SK-N-SH treated with all-trans-retinoic acid at 6 μM for 48 hours (cell line): Measurements from ENCODE around the gene R3HDM4.

Source experiments
- ATAC-seq: fragments of 200-7000 bp; cut with Tn5 transposase; 3 replicates; pipeline ENCODE4 v1.9.1; 2020; ENCODE audit warnings: mild to moderate bottlenecking, moderate library complexity
- BACH2 ChIP-seq: fragments of 250-450 bp; sonication (Bioruptor Pico); IDR thresholded peaks from 2 replicates; pipeline ENCODE4 v1.9.0; 2021; ENCODE audit warnings: mild to moderate bottlenecking, borderline replicate concordance
- CSRNP3 ChIP-seq: fragments of 250-450 bp; sonication (Bioruptor Pico); IDR thresholded peaks from 2 replicates; pipeline ENCODE4 v1.5.1; 2021; ENCODE audit warnings: mild to moderate bottlenecking, moderate library complexity
- ESRRG ChIP-seq: fragments of 250-450 bp; sonication (Bioruptor Pico); IDR thresholded peaks from 2 replicates; pipeline ENCODE4 v1.6.1; 2021; ENCODE audit warnings: mild to moderate bottlenecking
- GLIS3 ChIP-seq: fragments of 250-450 bp; sonication (Bioruptor Pico); IDR thresholded peaks from 2 replicates; pipeline ENCODE4 v1.5.0; 2020; ENCODE audit warnings: mild to moderate bottlenecking, moderate library complexity
- ISL1 ChIP-seq: fragments of 250-450 bp; sonication (Bioruptor Pico); IDR thresholded peaks from 2 replicates; pipeline ENCODE4 v2.1.2; 2022; ENCODE audit warnings: mild to moderate bottlenecking, moderate library complexity
- PATZ1 ChIP-seq: fragments of 250-450 bp; sonication (Bioruptor Pico); IDR thresholded peaks from 2 replicates; pipeline ENCODE4 v1.8.0; 2020; ENCODE audit warnings: mild to moderate bottlenecking, moderate library complexity, borderline replicate concordance
- POU6F1 ChIP-seq: fragments of 250-450 bp; sonication (Bioruptor Pico); IDR thresholded peaks from 2 replicates; pipeline ENCODE4 v1.8.0; 2021; ENCODE audit warnings: low read depth, mild to moderate bottlenecking, moderate library complexity, borderline replicate concordance
- PPARA ChIP-seq: fragments of 250-450 bp; sonication (Bioruptor Pico); IDR thresholded peaks from 2 replicates; pipeline ENCODE4 v1.5.0; 2020; ENCODE audit warnings: mild to moderate bottlenecking, borderline replicate concordance
- RARB ChIP-seq: fragments of 250-450 bp; sonication (Bioruptor Pico); IDR thresholded peaks from 2 replicates; pipeline ENCODE4 v1.8.0; 2021; ENCODE audit warnings: mild to moderate bottlenecking, moderate library complexity
- SNAI2 ChIP-seq: fragments of 250-450 bp; sonication (Bioruptor Pico); IDR thresholded peaks from 2 replicates; pipeline ENCODE4 v1.5.0; 2020; ENCODE audit warnings: mild to moderate bottlenecking, moderate library complexity
- TCF4 ChIP-seq: fragments of 250-450 bp; sonication (Bioruptor Pico); IDR thresholded peaks from 2 replicates; pipeline ENCODE4 v1.8.0; 2021; ENCODE audit warnings: mild to moderate bottlenecking, moderate library complexity, borderline replicate concordance
- TOX ChIP-seq: fragments of 250-450 bp; sonication (Bioruptor Pico); IDR thresholded peaks from 2 replicates; pipeline ENCODE4 v1.8.0; 2021; ENCODE audit warnings: mild to moderate bottlenecking, moderate library complexity, borderline replicate concordance
- ZFP3 ChIP-seq: fragments of 250-450 bp; sonication (Bioruptor Pico); IDR thresholded peaks from 2 replicates; pipeline ENCODE4 v1.5.0; 2020; ENCODE audit warnings: mild to moderate bottlenecking, moderate library complexity
- ZFP30 ChIP-seq: fragments of 450-650 bp; formaldehyde crosslinking; IDR thresholded peaks from 2 replicates; pipeline ENCODE4 v1.5.0; 2022; ENCODE audit warnings: mild to moderate bottlenecking, moderate library complexity
- ZNF565 ChIP-seq: fragments of 450-650 bp; formaldehyde crosslinking; conservative IDR thresholded peaks from 2 replicates; pipeline ENCODE4 v1.5.0; 2020; ENCODE audit warnings: low read depth, mild to moderate bottlenecking, moderate library complexity
- ZNF70 ChIP-seq: fragments of 450-650 bp; formaldehyde crosslinking; IDR thresholded peaks from 2 replicates; pipeline ENCODE4 v1.5.0; 2020; ENCODE audit warnings: mild to moderate bottlenecking, moderate library complexity
- TF ChIP-seq, protein P1 (sequence below): fragments of 250-450 bp; sonication (Bioruptor Pico); IDR thresholded peaks from 2 replicates; pipeline ENCODE4 v1.5.0; 2020; ENCODE audit warnings: mild to moderate bottlenecking, moderate library complexity

The R3HDM4 gene

DNA sequence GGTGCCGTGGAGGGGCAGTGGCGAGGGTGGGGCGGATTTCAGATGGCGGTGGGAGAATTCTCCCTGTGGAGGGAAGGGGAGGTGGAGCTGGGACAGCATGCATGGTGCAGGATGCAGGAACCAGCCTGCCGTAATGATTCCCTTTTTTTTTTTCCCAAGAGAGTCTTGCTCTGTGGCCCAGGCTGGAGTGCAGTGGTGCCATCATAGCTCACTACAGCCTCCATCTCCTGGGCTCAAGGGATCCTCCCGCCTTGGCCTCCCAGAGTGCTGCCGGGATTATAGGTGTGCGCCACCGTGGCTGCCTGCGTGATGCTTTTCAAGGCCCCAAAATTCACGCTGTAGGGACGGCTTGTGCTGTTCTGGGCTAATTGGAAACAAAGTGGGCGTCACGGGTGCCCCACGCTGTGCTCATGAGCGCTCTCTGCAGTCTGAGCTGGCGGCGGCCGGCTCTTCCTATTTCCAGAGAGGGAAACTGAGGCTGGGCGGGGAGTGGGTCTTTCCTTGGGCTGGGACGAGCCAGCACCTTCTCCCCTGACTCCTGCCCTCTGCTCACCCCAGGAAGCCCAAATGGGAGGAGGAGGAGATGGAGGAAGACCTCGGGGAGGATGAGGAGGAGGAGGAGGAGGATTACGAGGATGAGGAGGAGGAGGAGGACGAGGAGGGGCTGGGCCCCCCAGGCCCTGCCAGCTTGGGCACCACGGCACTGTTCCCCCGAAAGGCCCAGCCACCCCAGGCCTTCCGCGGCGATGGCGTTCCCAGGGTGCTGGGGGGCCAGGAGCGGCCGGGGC, 19.0 kb upstream of the R3HDM4 start:
- TF ChIP-seq ISL1 (CRISPR knock-in tag) (no peak), ZNF565 (no peak), RARB (CRISPR knock-in tag) (no peak), ZFP30 (CRISPR knock-in tag) (no peak), CSRNP3 (CRISPR knock-in tag) (no peak), TCF4 (CRISPR knock-in tag) (no peak)
- no peak for ATAC-seq

- ATAC-seq: no peak
- TF ChIP-seq TOX (CRISPR knock-in tag) (no peak), ESRRG (CRISPR knock-in tag) (no peak), POU6F1 (CRISPR knock-in tag) (no peak), PATZ1 (CRISPR knock-in tag) (no peak)
These were observed 16.9 kb upstream of the R3HDM4 start for GRCh38 chr19:929891-930258.

GRCh38 chr19:929203-929890, 16.3 kb upstream of the R3HDM4 start:
- TF ChIP-seq POU6F1 (CRISPR knock-in tag) (no peak), ZFP30 (CRISPR knock-in tag) (no peak), ZNF565 (no peak), BACH2 (no peak), TOX (CRISPR knock-in tag) (no peak), CSRNP3 (CRISPR knock-in tag) (no peak), ZFP3 (CRISPR knock-in tag) (no peak)
- no peak for ATAC-seq

DNA sequence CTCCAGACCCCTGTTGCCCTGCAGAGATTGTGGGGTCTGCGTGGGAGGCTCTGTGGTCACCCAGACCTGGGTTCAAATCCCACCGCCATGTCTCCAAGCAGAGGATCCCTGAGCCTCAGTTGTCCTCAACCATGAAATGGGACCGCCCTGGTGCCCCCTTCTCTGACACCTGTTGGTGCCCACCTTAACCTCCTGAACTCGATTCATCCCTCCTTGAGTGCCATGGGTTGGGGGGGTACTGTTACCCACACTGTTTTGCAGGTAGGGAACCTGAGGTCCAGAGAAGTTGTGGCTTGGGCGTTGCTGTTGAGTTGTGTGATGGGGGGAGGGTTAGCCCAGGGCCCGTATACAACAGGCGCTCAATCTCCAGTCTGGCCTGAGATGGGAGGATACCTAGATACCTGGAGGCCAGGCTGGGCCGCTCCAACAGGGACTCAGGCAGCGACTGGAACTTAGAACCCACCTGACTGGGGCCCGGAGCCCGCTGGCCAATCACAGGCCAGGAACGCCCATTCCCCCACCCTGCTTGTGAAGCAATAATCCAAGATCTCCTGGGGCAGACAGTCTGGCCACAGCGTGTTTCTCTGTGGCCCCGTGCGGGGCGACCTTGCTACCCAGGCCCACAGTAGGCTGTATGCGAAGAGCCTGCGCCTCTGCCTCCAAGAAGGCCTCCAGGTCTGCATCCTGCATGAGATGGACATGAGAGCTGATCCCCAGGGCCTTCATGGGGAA, 15.6 kb upstream of the R3HDM4 start:
- no peak for ATAC-seq
- TF ChIP-seq GLIS3 (CRISPR knock-in tag) (no peak), POU6F1 (CRISPR knock-in tag) (no peak), PATZ1 (CRISPR knock-in tag) (no peak), TOX (CRISPR knock-in tag) (no peak), ESRRG (CRISPR knock-in tag) (no peak), SNAI2 (CRISPR knock-in tag) (no peak), PPARA (CRISPR knock-in tag) (no peak), TCF4 (CRISPR knock-in tag) (no peak), ZNF70 (no peak)
- TF ChIP-seq, protein P1, sequence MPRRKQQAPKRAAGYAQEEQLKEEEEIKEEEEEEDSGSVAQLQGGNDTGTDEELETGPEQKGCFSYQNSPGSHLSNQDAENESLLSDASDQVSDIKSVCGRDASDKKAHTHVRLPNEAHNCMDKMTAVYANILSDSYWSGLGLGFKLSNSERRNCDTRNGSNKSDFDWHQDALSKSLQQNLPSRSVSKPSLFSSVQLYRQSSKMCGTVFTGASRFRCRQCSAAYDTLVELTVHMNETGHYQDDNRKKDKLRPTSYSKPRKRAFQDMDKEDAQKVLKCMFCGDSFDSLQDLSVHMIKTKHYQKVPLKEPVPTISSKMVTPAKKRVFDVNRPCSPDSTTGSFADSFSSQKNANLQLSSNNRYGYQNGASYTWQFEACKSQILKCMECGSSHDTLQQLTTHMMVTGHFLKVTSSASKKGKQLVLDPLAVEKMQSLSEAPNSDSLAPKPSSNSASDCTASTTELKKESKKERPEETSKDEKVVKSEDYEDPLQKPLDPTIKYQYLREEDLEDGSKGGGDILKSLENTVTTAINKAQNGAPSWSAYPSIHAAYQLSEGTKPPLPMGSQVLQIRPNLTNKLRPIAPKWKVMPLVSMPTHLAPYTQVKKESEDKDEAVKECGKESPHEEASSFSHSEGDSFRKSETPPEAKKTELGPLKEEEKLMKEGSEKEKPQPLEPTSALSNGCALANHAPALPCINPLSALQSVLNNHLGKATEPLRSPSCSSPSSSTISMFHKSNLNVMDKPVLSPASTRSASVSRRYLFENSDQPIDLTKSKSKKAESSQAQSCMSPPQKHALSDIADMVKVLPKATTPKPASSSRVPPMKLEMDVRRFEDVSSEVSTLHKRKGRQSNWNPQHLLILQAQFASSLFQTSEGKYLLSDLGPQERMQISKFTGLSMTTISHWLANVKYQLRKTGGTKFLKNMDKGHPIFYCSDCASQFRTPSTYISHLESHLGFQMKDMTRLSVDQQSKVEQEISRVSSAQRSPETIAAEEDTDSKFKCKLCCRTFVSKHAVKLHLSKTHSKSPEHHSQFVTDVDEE (CRISPR knock-in tag): no peak
